ENCODE results near the gene BLM. TPM values are rescaled to one million over a fixed set of nuclear protein-coding genes. Genes with fewer than 3 reads are reported as not detected.
A peak's percentile ranks its signal among the peaks of the same experiment; 100 is the strongest.

The BLM gene
- total and polyA plus RNA-seq, 10 of the 15 experiments (the other 5 are each of a cell fraction or from before 2014, with no cell fraction given): 23.0 to 68.4 (median 43.9) TPM

DNA sequence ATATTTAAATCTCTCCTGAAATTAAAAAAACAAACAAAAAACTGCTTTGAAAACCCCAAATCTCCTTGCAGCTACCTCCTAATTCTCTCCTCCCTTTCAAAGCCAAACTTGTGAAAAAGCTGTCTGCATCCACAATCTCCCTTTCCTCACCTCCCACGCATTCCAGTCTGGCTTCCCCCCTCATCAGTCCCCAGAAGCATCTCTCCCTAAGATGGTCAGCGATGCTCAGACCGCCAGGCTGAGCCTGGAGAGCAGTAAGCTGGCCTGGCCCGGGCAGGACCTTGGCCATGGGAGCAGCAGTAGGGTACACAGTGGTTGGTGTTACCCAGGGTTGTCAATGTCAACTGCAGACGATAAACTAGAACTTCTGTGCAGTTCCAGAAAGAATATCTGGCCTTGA lies 32.9 kb upstream of the BLM start:
- Histone ChIP-seq H3K36me3 (ENCODE audit: control insufficient read depth in 2 of 2, insufficient read depth in 2 of 2, low read length in 1 of 2) (no peaks in the 10 kb centered on the region), H3K79me2 (ENCODE audit: control insufficient read depth, insufficient read depth, low read length) (no peaks in the 10 kb centered on the region), H3K9ac (ENCODE audit: control insufficient read depth, insufficient read depth, low read length) (peak overlapping the region; percentile 80; the same call in 1 of the 2 replicates), H3K27me3 (replicated peaks in 1 of 2; ENCODE audit: control insufficient read depth in 2 of 2, insufficient read depth in 2 of 2, low read length in 1 of 2) (no peaks in the 10 kb centered on the region), H3K4me1 (ENCODE audit: control insufficient read depth, insufficient read depth, low read length) (peaks cover 44% of the 10 kb centered on the region), H4K20me1 (ENCODE audit: control insufficient read depth, insufficient read depth) (no peaks in the 10 kb centered on the region), H3K4me3 (no peak overlapping the region), H3K4me2 (ENCODE audit: control insufficient read depth, insufficient read depth) (no peak overlapping the region), H3K27ac (ENCODE audit: control insufficient read depth, insufficient read depth) (peak overlapping the region; percentile 99), H3K9me3 (replicated peaks; ENCODE audit: control insufficient read depth, insufficient read depth, low read length) (no peaks in the 10 kb centered on the region; the same call in 2 of the 3 replicates), H2AFZ (ENCODE audit: control insufficient read depth, low read depth, low read length) (no peak overlapping the region)
- no TSS peak for BruUV-seq (replicated peaks)
- TF ChIP-seq ZNF24 (IDR thresholded peaks at IDR 0.05) (no peak), TCF3 (IDR thresholded peaks at IDR 0.05; ENCODE audit: borderline replicate concordance, insufficient read depth, low read depth, low read length) (no peak), CBX5 (IDR thresholded peaks at IDR 0.05; ENCODE audit: low read depth) (no peak), PAX5 (IDR thresholded peaks at IDR 0.05; ENCODE audit: borderline replicate concordance, low read depth, low read length) (no peak), HDAC2 (IDR thresholded peaks at IDR 0.05) (no peak), ZZZ3 (IDR thresholded peaks at IDR 0.05; ENCODE audit: control insufficient read depth, insufficient read length, low read depth) (no peak), RELA (IDR thresholded peaks at IDR 0.05; ENCODE audit: borderline replicate concordance, partially characterized antibody) (no peak), CEBPB (IDR thresholded peaks at IDR 0.05; ENCODE audit: borderline replicate concordance in 1 of 2, low read depth in 2 of 2, low read length in 2 of 2) (no peak), KDM1A (IDR thresholded peaks at IDR 0.05; ENCODE audit: borderline replicate concordance) (no peak)
- TF ChIP-seq, protein P1, sequence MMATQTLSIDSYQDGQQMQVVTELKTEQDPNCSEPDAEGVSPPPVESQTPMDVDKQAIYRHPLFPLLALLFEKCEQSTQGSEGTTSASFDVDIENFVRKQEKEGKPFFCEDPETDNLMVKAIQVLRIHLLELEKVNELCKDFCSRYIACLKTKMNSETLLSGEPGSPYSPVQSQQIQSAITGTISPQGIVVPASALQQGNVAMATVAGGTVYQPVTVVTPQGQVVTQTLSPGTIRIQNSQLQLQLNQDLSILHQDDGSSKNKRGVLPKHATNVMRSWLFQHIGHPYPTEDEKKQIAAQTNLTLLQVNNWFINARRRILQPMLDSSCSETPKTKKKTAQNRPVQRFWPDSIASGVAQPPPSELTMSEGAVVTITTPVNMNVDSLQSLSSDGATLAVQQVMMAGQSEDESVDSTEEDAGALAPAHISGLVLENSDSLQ (IDR thresholded peaks at IDR 0.05): no peak
- TF ChIP-seq, protein P2, sequence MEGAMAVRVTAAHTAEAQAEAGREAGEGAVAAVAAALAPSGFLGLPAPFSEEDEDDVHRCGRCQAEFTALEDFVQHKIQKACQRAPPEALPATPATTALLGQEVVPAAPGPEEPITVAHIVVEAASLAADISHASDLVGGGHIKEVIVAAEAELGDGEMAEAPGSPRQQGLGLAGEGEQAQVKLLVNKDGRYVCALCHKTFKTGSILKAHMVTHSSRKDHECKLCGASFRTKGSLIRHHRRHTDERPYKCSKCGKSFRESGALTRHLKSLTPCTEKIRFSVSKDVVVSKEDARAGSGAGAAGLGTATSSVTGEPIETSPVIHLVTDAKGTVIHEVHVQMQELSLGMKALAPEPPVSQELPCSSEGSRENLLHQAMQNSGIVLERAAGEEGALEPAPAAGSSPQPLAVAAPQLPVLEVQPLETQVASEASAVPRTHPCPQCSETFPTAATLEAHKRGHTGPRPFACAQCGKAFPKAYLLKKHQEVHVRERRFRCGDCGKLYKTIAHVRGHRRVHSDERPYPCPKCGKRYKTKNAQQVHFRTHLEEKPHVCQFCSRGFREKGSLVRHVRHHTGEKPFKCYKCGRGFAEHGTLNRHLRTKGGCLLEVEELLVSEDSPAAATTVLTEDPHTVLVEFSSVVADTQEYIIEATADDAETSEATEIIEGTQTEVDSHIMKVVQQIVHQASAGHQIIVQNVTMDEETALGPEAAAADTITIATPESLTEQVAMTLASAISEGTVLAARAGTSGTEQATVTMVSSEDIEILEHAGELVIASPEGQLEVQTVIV (IDR thresholded peaks at IDR 0.05; ENCODE audit: borderline replicate concordance, partially characterized antibody): no peak
- TF ChIP-seq, protein P3, sequence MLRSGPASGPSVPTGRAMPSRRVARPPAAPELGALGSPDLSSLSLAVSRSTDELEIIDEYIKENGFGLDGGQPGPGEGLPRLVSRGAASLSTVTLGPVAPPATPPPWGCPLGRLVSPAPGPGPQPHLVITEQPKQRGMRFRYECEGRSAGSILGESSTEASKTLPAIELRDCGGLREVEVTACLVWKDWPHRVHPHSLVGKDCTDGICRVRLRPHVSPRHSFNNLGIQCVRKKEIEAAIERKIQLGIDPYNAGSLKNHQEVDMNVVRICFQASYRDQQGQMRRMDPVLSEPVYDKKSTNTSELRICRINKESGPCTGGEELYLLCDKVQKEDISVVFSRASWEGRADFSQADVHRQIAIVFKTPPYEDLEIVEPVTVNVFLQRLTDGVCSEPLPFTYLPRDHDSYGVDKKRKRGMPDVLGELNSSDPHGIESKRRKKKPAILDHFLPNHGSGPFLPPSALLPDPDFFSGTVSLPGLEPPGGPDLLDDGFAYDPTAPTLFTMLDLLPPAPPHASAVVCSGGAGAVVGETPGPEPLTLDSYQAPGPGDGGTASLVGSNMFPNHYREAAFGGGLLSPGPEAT (IDR thresholded peaks at IDR 0.05; ENCODE audit: low read depth): no peak
- 100% methylated on average over 5 of the region's 5 CpGs for WGBS (ENCODE audit: insufficient coverage, insufficient replicate concordance, low lambda C conversion rate, missing lambda C conversion rate)
- intact Hi-C loops (cut with micrococcal nuclease; ENCODE audit: unreplicated experiment) (no loop called here), in situ Hi-C loops (cut with MboI) (no loop called here)
- ChIA-PET RAD21 (ENCODE audit: unreplicated experiment) (interaction anchor here (2.9 to 4.2 kb wide), 3 partner anchors 19 to 36 kb away, joined by 29 to 52 read pairs (median 41); no protein-coding TSS in a partner anchor), POLR2A (interaction anchor here (3.2 to 3.9 kb wide), 3 partner anchors 19 to 28 kb away, joined by 28 to 75 read pairs (median 45); no protein-coding TSS in a partner anchor), CTCF (interaction anchor here (0.7 to 3.2 kb wide), 6 partner anchors 14 to 35 kb away, joined by 3 to 32 read pairs (median 5); no protein-coding TSS in a partner anchor), SMC1A (ENCODE audit: uncharacterized antibody, unreplicated experiment) (interaction anchor here (3.8 to 6.9 kb wide), 3 partner anchors 17 to 35 kb away, joined by 26 to 112 read pairs (median 61); no protein-coding TSS in a partner anchor)
- no peak for ATAC-seq
- FAIRE-seq: no peak
- DNase-seq (ENCODE audit: low read depth, low spot score): no peak

All from GM12878 (cell line).